GM20000 (cell line): Measurements from ENCODE around the gene LRRC25.

ENCODE experiments used
- DNase-seq: peaks from one replicate; pipeline ENCODE4 v3.0.0; 2012; ENCODE audit warnings: low spot score
- CTCF ChIP-seq: IDR thresholded peaks from 2 replicates; pipeline ENCODE4 v1.5.1; 2012; ENCODE audit warnings: mild to moderate bottlenecking, control low read depth; ENCODE audit errors: extremely low read depth, missing control alignments

Gene LRRC25

GRCh38 chr19:18425515-18426415 lies 28.3 kb upstream of the LRRC25 start:
- no peak for TF ChIP-seq CTCF
- no peak for DNase-seq

- no peak for DNase-seq
- no peak for TF ChIP-seq CTCF
Measured at GRCh38 chr19:18424890-18425514, 27.6 kb upstream of the LRRC25 start.

GRCh38 chr19:18424122-18424889 lies 26.9 kb upstream of the LRRC25 start:
- TF ChIP-seq CTCF, result no peak
- DNase-seq, result no peak

- DNase-seq, result no peak
- TF ChIP-seq CTCF, result no peak
Measured at GRCh38 chr19:18423258-18424020, 26.0 kb upstream of the LRRC25 start.

GRCh38 chr19:18422530-18423191 lies 25.2 kb upstream of the LRRC25 start:
- no peak for DNase-seq
- no peak for TF ChIP-seq CTCF

GRCh38 chr19:18421371-18421959 lies 24.0 kb upstream of the LRRC25 start:
- TF ChIP-seq CTCF, result no peak
- no peak for DNase-seq
